MCF 10A (cell line): ENCODE measurements around the gene ARRDC4. TPM values are rescaled to one million over a fixed set of nuclear protein-coding genes. Genes with fewer than 3 reads are reported as not detected.

Source experiments
- BruUV-seq: library from RNA; stranded (reverse); fragments of 400-500 nt; replicated peaks from 2 replicates; lab custom pipeline; 2021; lab: Mats Ljungman, UMichigan
- CTCF ChIA-PET: fragments of 300-600 bp; sonication (Branson Sonifier 250); formaldehyde crosslinking; extraction: SDS; loops from one replicate; lab custom pipeline; 2021; ENCODE audit warnings: antibody characterized with exemption, inconsistent platforms; lab: Yijun Ruan, JAX
- POLR2A ChIA-PET: fragments of 300-600, 350-650 bp; sonication (Branson Sonifier 250); formaldehyde crosslinking; extraction: SDS; loops from one replicate; lab custom pipeline; 2020; ENCODE audit warnings: antibody characterized with exemption, inconsistent platforms; lab: Yijun Ruan, JAX
- DNase-seq: peaks from one replicate; pipeline ENCODE4 v3.0.0-alpha.2; 2018; ENCODE audit not compliant: unreplicated experiment
- H3K27ac Mint-ChIP-seq: one replicate; pipeline ENCODE4 v1.8.0; 2022; ENCODE audit warnings: mild to moderate bottlenecking, low read depth, mixed read lengths; ENCODE audit not compliant: unreplicated experiment
- H3K27me3 Mint-ChIP-seq: one replicate; pipeline ENCODE4 v1.8.0; 2022; ENCODE audit warnings: mixed read lengths; ENCODE audit not compliant: insufficient read depth, unreplicated experiment
- H3K36me3 Mint-ChIP-seq: one replicate; pipeline ENCODE4 v1.8.0; 2022; ENCODE audit warnings: mild to moderate bottlenecking, moderate library complexity, mixed read lengths; ENCODE audit not compliant: insufficient read depth, unreplicated experiment
- H3K4me1 Mint-ChIP-seq: one replicate; pipeline ENCODE4 v1.8.0; 2022; ENCODE audit warnings: mixed read lengths; ENCODE audit not compliant: insufficient read depth, unreplicated experiment
- H3K4me3 Mint-ChIP-seq: one replicate; pipeline ENCODE4 v1.8.0; 2022; ENCODE audit warnings: mild to moderate bottlenecking, moderate library complexity, mixed read lengths; ENCODE audit not compliant: unreplicated experiment
- H3K9me3 Mint-ChIP-seq: one replicate; pipeline ENCODE4 v1.8.0; 2022; ENCODE audit warnings: mixed read lengths; ENCODE audit not compliant: unreplicated experiment
- intact Hi-C: fragments of 100-400 bp; cut with micrococcal nuclease; formaldehyde crosslinking; loops from 2 replicates; pipeline ENCODE4 v1.14.1; 2022
- total RNA-seq: library from RNA; stranded (reverse); gene quantifications from 2 replicates; pipeline ENCODE4 v1.2.3, GENCODE V29; 2022
- TF ChIP-seq, protein P1 (sequence below): fragments of 200-600 bp; IDR thresholded peaks from one replicate; pipeline ENCODE4 v1.8.0; 2022; ENCODE audit warnings: antibody characterized with exemption, mild to moderate bottlenecking; ENCODE audit not compliant: unreplicated experiment

ARRDC4 gene
- total RNA-seq, 1 experiment from 2014 or later, result 36.0 TPM

DNA sequence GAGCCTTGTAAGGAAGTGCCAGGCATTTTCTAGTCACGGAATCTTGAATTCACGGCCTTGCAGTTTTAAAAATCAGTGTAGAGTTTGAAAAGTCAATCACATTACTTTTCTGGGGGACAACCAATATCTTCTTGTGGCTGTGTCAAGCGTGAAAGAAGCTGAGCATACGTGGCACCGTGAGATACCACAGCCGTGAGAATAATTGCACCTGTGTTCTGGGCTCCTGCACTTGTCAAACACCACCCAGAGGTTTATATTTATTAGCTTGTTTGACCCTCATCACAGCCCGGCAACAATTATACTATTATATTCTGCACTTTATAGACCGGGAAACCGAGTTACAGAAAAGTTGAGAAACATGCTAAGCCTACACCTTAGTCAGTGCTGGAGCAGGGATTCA lies 45.2 kb downstream of the ARRDC4 start:
- Mint-ChIP-seq H3K27me3 (no peaks in the 10 kb centered on the region), H3K36me3 (no peaks in the 10 kb centered on the region), H3K4me3 (no peak overlapping the region), H3K9me3 (no peaks in the 10 kb centered on the region), H3K27ac (no peak overlapping the region), H3K4me1 (no peaks in the 10 kb centered on the region)
- ChIA-PET CTCF (no interaction called here), POLR2A (no interaction called here)
- TF ChIP-seq, protein P1, sequence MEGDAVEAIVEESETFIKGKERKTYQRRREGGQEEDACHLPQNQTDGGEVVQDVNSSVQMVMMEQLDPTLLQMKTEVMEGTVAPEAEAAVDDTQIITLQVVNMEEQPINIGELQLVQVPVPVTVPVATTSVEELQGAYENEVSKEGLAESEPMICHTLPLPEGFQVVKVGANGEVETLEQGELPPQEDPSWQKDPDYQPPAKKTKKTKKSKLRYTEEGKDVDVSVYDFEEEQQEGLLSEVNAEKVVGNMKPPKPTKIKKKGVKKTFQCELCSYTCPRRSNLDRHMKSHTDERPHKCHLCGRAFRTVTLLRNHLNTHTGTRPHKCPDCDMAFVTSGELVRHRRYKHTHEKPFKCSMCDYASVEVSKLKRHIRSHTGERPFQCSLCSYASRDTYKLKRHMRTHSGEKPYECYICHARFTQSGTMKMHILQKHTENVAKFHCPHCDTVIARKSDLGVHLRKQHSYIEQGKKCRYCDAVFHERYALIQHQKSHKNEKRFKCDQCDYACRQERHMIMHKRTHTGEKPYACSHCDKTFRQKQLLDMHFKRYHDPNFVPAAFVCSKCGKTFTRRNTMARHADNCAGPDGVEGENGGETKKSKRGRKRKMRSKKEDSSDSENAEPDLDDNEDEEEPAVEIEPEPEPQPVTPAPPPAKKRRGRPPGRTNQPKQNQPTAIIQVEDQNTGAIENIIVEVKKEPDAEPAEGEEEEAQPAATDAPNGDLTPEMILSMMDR, result no peak
- BruUV-seq, result no TSS peak
- intact Hi-C loops, result no loop called here
- DNase-seq, result no peak

DNA sequence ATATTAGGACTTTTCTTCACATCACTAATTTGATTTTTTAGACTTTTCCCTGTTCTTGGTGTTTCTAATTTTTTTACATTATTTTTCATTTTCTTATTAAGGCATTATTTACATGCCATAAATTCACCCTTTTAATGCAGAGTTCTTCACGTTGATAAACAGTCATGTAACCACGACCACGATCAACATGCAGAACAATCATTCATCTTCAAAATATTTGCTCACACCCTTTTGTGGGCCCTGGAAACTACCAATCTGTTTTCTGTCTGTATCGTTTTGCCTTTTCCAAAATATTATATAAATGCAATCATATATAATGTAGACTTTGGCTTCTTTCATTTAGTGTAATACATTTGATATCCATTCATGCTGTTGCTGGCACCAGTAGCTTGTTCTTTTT lies 48.7 kb downstream of the ARRDC4 start:
- no peaks in the 10 kb centered on the region for H3K9me3 Mint-ChIP-seq
- H3K36me3 Mint-ChIP-seq, result no peaks in the 10 kb centered on the region
- no peaks in the 10 kb centered on the region for H3K27me3 Mint-ChIP-seq
- POLR2A ChIA-PET, result interaction anchor here (0.6 to 2.4 kb wide), 3 partner anchors 27 to 111 kb away, joined by 3 to 12 read pairs (median 4); partner anchors contain the start of gene ARRDC4
- H3K4me3 Mint-ChIP-seq, result no peak overlapping the region
- H3K4me1 Mint-ChIP-seq, result no peaks in the 10 kb centered on the region
- TF ChIP-seq, protein P1, result no peak
- CTCF ChIA-PET, result interaction anchor here (0.7 to 1.0 kb wide), 3 partner anchors 13 to 287 kb away, joined by 3 read pairs; no protein-coding TSS in a partner anchor
- H3K27ac Mint-ChIP-seq, result peak overlapping the region; percentile 74
- BruUV-seq, result no TSS peak
- intact Hi-C loops, result no loop called here
- no peak for DNase-seq

DNA sequence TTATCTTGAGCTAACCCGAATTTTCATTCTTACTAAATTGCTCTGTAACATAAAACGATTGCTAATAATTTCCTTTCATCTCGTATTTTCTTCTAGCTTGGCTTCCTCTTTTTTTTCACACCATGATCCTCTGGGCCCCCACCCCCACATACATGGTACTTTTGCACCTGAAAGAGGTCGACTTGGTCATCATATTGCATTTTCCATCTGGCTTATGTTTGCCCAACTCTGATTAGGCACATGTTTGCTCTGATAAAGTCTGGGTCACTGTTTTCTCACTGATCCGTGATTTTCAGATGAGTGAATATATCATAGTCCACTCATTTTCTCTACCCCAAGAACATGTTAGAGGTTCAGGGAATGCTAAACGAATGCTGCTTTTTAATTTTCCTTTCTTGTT lies 49.5 kb downstream of the ARRDC4 start:
- no TSS peak for BruUV-seq
- H3K4me1 Mint-ChIP-seq, result no peaks in the 10 kb centered on the region
- H3K27ac Mint-ChIP-seq, result peak overlapping the region; percentile 9
- DNase-seq, result no peak
- TF ChIP-seq, protein P1, result no peak
- no peak overlapping the region for H3K4me3 Mint-ChIP-seq
- H3K27me3 Mint-ChIP-seq, result no peaks in the 10 kb centered on the region
- intact Hi-C loops, result no loop called here
- CTCF ChIA-PET, result interaction anchor here (0.7 to 1.0 kb wide), 3 partner anchors 14 to 287 kb away, joined by 3 read pairs; no protein-coding TSS in a partner anchor
- POLR2A ChIA-PET, result interaction anchor here (0.6 to 2.4 kb wide), 4 partner anchors 26 to 111 kb away, joined by 3 to 12 read pairs (median 4); partner anchors contain the start of gene ARRDC4
- H3K36me3 Mint-ChIP-seq, result no peaks in the 10 kb centered on the region
- no peaks in the 10 kb centered on the region for H3K9me3 Mint-ChIP-seq

DNA sequence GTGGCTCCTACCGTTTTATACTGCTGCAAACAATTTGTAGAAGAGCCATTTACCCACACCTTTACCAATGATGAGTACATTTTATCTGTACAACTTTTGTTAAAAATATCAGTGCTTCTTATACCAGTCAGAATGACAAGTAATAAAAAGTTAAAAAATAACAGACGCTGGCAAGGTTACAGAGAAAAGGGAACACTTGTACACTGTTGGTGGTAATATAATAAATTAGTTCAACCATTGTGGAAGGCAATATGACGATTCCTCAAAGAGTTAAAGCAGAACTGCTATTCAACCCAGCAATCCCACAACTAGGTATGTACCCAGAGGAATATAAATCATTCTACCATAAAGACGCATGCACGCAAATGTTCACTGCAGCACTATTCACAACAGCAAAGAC lies 51.9 kb downstream of the ARRDC4 start:
- TF ChIP-seq, protein P1, result no peak
- no peaks in the 10 kb centered on the region for H3K9me3 Mint-ChIP-seq
- H3K4me3 Mint-ChIP-seq, result no peak overlapping the region
- DNase-seq, result no peak
- ChIA-PET CTCF (interaction anchor here (0.6 kb wide), 1 partner anchor 189 kb away, joined by 3 read pairs; no protein-coding TSS in a partner anchor), POLR2A (interaction anchor here (1.7 kb wide), 1 partner anchor 24 kb away, joined by 5 read pairs; no protein-coding TSS in a partner anchor)
- no peaks in the 10 kb centered on the region for H3K27me3 Mint-ChIP-seq
- H3K27ac Mint-ChIP-seq, result no peak overlapping the region
- H3K36me3 Mint-ChIP-seq, result no peaks in the 10 kb centered on the region
- no peaks in the 10 kb centered on the region for H3K4me1 Mint-ChIP-seq
- no TSS peak for BruUV-seq
- intact Hi-C loops, result no loop called here
